GM23248 (cell line): ENCODE results near the gene TMEM164. TPM values are rescaled to one million over a fixed set of nuclear protein-coding genes. Genes with fewer than 3 reads are reported as not detected.

Source experiments
- DNase-seq: peaks from one replicate; pipeline ENCODE4 v3.0.0-alpha.2; 2015
- H2AFZ ChIP-seq: fragments of 200-600 bp; sonication (generic); 2 replicates; pipeline ENCODE4 v1.6.1; 2016; ENCODE audit warnings: antibody characterized with exemption
- H3F3A ChIP-seq: fragments of 200-600 bp; sonication (generic); 2 replicates; pipeline ENCODE4 v1.6.1; 2016; ENCODE audit warnings: mild to moderate bottlenecking, antibody characterized with exemption, mixed run types; ENCODE audit not compliant: insufficient read depth
- H3K27ac ChIP-seq: fragments of 200-600 bp; sonication (generic); 2 replicates; pipeline ENCODE4 v1.5.1; 2016; ENCODE audit warnings: mild to moderate bottlenecking
- H3K27me3 ChIP-seq: fragments of 200-600 bp; sonication (generic); replicated peaks from 2 replicates; pipeline ENCODE4 v1.6.1; 2016; ENCODE audit warnings: mild to moderate bottlenecking; ENCODE audit not compliant: insufficient read depth
- H3K36me3 ChIP-seq: fragments of 200-600 bp; sonication (generic); 2 replicates; pipeline ENCODE4 v1.6.1; 2016; ENCODE audit warnings: low read depth, mild to moderate bottlenecking
- H3K4me1 ChIP-seq: fragments of 200-600 bp; sonication (generic); 2 replicates; pipeline ENCODE4 v1.6.1; 2016; ENCODE audit warnings: mild to moderate bottlenecking; ENCODE audit not compliant: insufficient read depth
- H3K4me2 ChIP-seq: fragments of 200-600 bp; sonication (generic); one replicate; pipeline ENCODE4 v1.6.1; 2016; ENCODE audit warnings: mild to moderate bottlenecking; ENCODE audit not compliant: unreplicated experiment
- H3K4me3 ChIP-seq: fragments of 200-600 bp; sonication (generic); 2 replicates; pipeline ENCODE4 v1.5.1; 2016; ENCODE audit warnings: mild to moderate bottlenecking
- H3K79me2 ChIP-seq: fragments of 200-600 bp; sonication (generic); 2 replicates; pipeline ENCODE4 v1.6.1; 2016; ENCODE audit warnings: mild to moderate bottlenecking; ENCODE audit not compliant: insufficient read depth
- H3K9ac ChIP-seq: fragments of 200-600 bp; sonication (generic); 2 replicates; pipeline ENCODE4 v1.6.1; 2016; ENCODE audit warnings: mild to moderate bottlenecking
- H3K9me2 ChIP-seq: fragments of 200-600 bp; sonication (generic); 2 replicates; pipeline ENCODE4 v1.6.1; 2016; ENCODE audit warnings: mixed run types, mild to moderate bottlenecking, moderate library complexity; ENCODE audit not compliant: insufficient read depth
- H3K9me3 ChIP-seq: fragments of 200-600 bp; sonication (generic); one replicate; pipeline ENCODE4 v1.6.1; 2017; ENCODE audit warnings: low read depth
- H4K20me1 ChIP-seq: fragments of 200-600 bp; sonication (generic); 2 replicates; pipeline ENCODE4 v1.6.0; 2016; ENCODE audit not compliant: insufficient read depth
- EZH2 ChIP-seq: fragments of 200-600 bp; sonication (generic); IDR thresholded peaks from 2 replicates; pipeline ENCODE4 v1.6.1; 2018; ENCODE audit warnings: antibody characterized with exemption, mild to moderate bottlenecking; ENCODE audit not compliant: insufficient read depth, poor library complexity, severe bottlenecking
- EZH2phosphoT487 ChIP-seq: fragments of 200-600 bp; sonication (generic); IDR thresholded peaks from 2 replicates; pipeline ENCODE4 v1.6.1; 2018; ENCODE audit warnings: antibody characterized with exemption, moderate library complexity, mild to moderate bottlenecking, low read depth; ENCODE audit not compliant: insufficient read depth
- WGBS, 2 experiments: methylation state at CpG; one replicate each; pipeline ENCODE4 v1.1.6; 2015 to 2017; ENCODE audit warnings: low lambda C conversion rate in 2 of 2, low coverage in 1 of 2; ENCODE audit errors: missing lambda C conversion rate in 2 of 2; 5-methylcytosine and 5-hydroxymethylcytosine counted together
- in situ Hi-C: fragments of 300-500 bp; cut with MboI; formaldehyde crosslinking; loops from 2 replicates; pipeline ENCODE4 v1.15.0; 2020
- polyA plus RNA-seq: library from polyadenylated mRNA; unstranded; fragments of >200 nt; fragmentation: Nextera tagmentation; extraction: Ambion mirVana; gene quantifications from 2 replicates; pipeline ENCODE4 v1.2.1, GENCODE V29; 2016
- total RNA-seq: library from RNA; depleted of rRNA; stranded (reverse); fragments of >200 nt; shearing (Covaris generic); gene quantifications from 2 replicates; pipeline ENCODE4 v1.2.3, GENCODE V29; 2014

TMEM164 gene
- total and polyA plus RNA-seq, 2 experiments from 2014 or later = 1.4 to 9.1 TPM

- no peaks in the 10 kb centered on the region for H3K9me3 ChIP-seq
- H3K9ac ChIP-seq = no peak overlapping the region
- H3K9me2 ChIP-seq = no peaks in the 10 kb centered on the region
- H3K27me3 ChIP-seq = no peaks in the 10 kb centered on the region
- no peaks in the 10 kb centered on the region for H4K20me1 ChIP-seq
- H3K79me2 ChIP-seq = no peaks in the 10 kb centered on the region
- no peaks in the 10 kb centered on the region for H3K36me3 ChIP-seq
- in situ Hi-C loops = no loop called here
- no peaks in the 10 kb centered on the region for H3K4me1 ChIP-seq
- no peak overlapping the region for H2AFZ ChIP-seq
- DNase-seq = no peak
- H3F3A ChIP-seq = no peaks in the 10 kb centered on the region
- no peak overlapping the region for H3K4me2 ChIP-seq
- H3K27ac ChIP-seq = no peak overlapping the region
- 94 to 97% methylated on average over 2 to 5 of the region's 5 CpGs for WGBS, 2 experiments
- TF ChIP-seq EZH2 = no peak
- no peak overlapping the region for H3K4me3 ChIP-seq
Measured at GRCh38 chrX:110133735-110134370, 130.9 kb downstream of the TMEM164 start.

- H3K79me2 ChIP-seq = no peaks in the 10 kb centered on the region
- no peaks in the 10 kb centered on the region for H3K9me2 ChIP-seq
- H3K27ac ChIP-seq = no peak overlapping the region
- no peak overlapping the region for H2AFZ ChIP-seq
- H3K4me2 ChIP-seq = no peak overlapping the region
- H3F3A ChIP-seq = no peaks in the 10 kb centered on the region
- TF ChIP-seq EZH2phosphoT487 = no peak
- no peak for TF ChIP-seq EZH2
- 100% methylated on average over 1 of the region's 1 CpG for WGBS, 2 experiments
- H3K27me3 ChIP-seq = no peaks in the 10 kb centered on the region
- H3K36me3 ChIP-seq = no peaks in the 10 kb centered on the region
- H3K4me3 ChIP-seq = no peak overlapping the region
- in situ Hi-C loops = no loop called here
- H3K4me1 ChIP-seq = no peaks in the 10 kb centered on the region
- H4K20me1 ChIP-seq = no peaks in the 10 kb centered on the region
- H3K9me3 ChIP-seq = no peaks in the 10 kb centered on the region
- no peak for DNase-seq
- H3K9ac ChIP-seq = no peak overlapping the region
Measured at GRCh38 chrX:110135618-110136017, 132.7 kb downstream of the TMEM164 start.

DNA sequence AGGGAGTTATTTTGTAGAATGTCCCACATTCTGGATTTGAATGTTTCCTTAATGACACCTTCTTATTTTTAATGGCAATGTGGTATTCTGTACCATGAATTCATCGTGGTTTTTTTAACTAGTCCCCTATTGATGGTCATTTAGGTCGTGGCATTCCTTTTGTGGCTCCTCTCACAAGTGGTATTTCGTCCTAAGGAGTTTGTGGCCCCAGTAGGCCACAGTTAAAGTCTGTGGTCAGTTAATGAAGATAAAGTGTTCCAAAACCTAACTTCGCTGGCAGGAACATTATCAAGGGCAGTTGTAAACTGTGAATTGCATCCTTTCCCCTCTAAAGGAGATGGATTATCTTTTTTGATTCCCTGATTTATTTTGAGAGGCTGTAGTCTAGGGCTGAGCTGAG is 133.2 kb downstream of the TMEM164 start:
- TF ChIP-seq EZH2phosphoT487 = no peak
- no peak for TF ChIP-seq EZH2
- Histone ChIP-seq H3K4me2 (no peak overlapping the region), H3K4me1 (no peaks in the 10 kb centered on the region), H2AFZ (no peak overlapping the region), H4K20me1 (no peaks in the 10 kb centered on the region), H3K27ac (no peak overlapping the region), H3K4me3 (no peak overlapping the region), H3K36me3 (no peaks in the 10 kb centered on the region), H3F3A (no peaks in the 10 kb centered on the region), H3K9me2 (no peaks in the 10 kb centered on the region), H3K9ac (no peak overlapping the region), H3K79me2 (no peaks in the 10 kb centered on the region), H3K27me3 (no peaks in the 10 kb centered on the region), H3K9me3 (no peaks in the 10 kb centered on the region)
- DNase-seq = no peak
- WGBS, 2 experiments = 83 to 86% methylated on average over 4 of the region's 4 CpGs
- in situ Hi-C loops = no loop called here

GRCh38 chrX:110138557-110138956 is 135.6 kb downstream of the TMEM164 start:
- Histone ChIP-seq H3K79me2 (no peaks in the 10 kb centered on the region), H3F3A (no peaks in the 10 kb centered on the region), H4K20me1 (no peaks in the 10 kb centered on the region), H3K4me3 (no peak overlapping the region), H2AFZ (no peak overlapping the region), H3K27me3 (no peaks in the 10 kb centered on the region), H3K9ac (no peak overlapping the region), H3K9me3 (no peaks in the 10 kb centered on the region), H3K9me2 (no peaks in the 10 kb centered on the region), H3K4me2 (no peak overlapping the region), H3K4me1 (no peaks in the 10 kb centered on the region), H3K27ac (no peak overlapping the region), H3K36me3 (no peaks in the 10 kb centered on the region)
- no peak for TF ChIP-seq EZH2
- no peak for TF ChIP-seq EZH2phosphoT487
- DNase-seq = no peak
- 94 to 98% methylated on average over 3 of the region's 3 CpGs for WGBS, 2 experiments
- in situ Hi-C loops = no loop called here

DNA sequence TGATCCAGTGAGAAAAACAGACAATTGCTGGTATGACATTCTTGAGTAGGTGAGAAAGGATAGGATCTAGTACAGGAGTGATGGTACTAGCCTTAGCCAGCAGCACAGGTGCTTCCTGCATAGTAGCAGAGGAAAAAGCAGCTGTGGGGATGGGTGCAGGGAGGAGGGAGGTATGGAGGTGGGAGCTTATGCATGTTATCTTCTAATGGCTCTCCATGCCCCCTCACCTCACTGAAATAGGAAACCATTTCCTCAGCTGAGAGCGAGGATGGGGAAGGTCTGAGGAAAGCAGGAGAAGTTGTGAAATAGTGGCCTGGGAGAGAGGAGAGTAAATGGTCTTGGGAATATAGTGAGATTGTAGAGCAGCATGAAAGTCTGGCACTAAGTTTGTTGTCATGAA is 136.3 kb downstream of the TMEM164 start:
- no peaks in the 10 kb centered on the region for H3K27me3 ChIP-seq
- no peak overlapping the region for H3K9ac ChIP-seq
- H3K9me2 ChIP-seq = no peaks in the 10 kb centered on the region
- no peaks in the 10 kb centered on the region for H3K79me2 ChIP-seq
- in situ Hi-C loops = no loop called here
- no peak overlapping the region for H3K4me2 ChIP-seq
- no peak for TF ChIP-seq EZH2
- TF ChIP-seq EZH2phosphoT487 = no peak
- no peaks in the 10 kb centered on the region for H3K9me3 ChIP-seq
- H3K27ac ChIP-seq = no peak overlapping the region
- no peak overlapping the region for H2AFZ ChIP-seq
- WGBS, 2 experiments = 80 to 91% methylated on average over 1 of the region's 1 CpG
- no peaks in the 10 kb centered on the region for H3F3A ChIP-seq
- H3K4me1 ChIP-seq = no peaks in the 10 kb centered on the region
- no peaks in the 10 kb centered on the region for H4K20me1 ChIP-seq
- no peak overlapping the region for H3K4me3 ChIP-seq
- no peaks in the 10 kb centered on the region for H3K36me3 ChIP-seq
- DNase-seq = no peak
